Forelimb muscle (tissue), 1 donor: ENCODE measurements around the gene IRF2. TPM values are rescaled to one million over a fixed set of nuclear protein-coding genes. Genes with fewer than 3 reads are reported as not detected.

Experiments used
- DNase-seq: peaks from one replicate; pipeline ENCODE4 v3.0.0-alpha.2; 2013; ENCODE audit warnings: low read depth
- polyA plus RNA-seq: library from polyadenylated mRNA; unstranded; fragments of 120-200 nt; gene quantifications from one replicate; pipeline ENCODE4 v1.2.1, GENCODE V29; 2013; ENCODE audit not compliant: insufficient read length

Gene IRF2
- polyA plus RNA-seq, 1 donor, result 17.3 TPM

- no peak for DNase-seq
Measured at GRCh38 chr4:184409911-184410692, 64.2 kb downstream of the IRF2 start.

- DNase-seq, result no peak
Measured at GRCh38 chr4:184409502-184409901, 64.8 kb downstream of the IRF2 start.

GRCh38 chr4:184408684-184409081 is 65.7 kb downstream of the IRF2 start:
- DNase-seq, result no peak

DNA sequence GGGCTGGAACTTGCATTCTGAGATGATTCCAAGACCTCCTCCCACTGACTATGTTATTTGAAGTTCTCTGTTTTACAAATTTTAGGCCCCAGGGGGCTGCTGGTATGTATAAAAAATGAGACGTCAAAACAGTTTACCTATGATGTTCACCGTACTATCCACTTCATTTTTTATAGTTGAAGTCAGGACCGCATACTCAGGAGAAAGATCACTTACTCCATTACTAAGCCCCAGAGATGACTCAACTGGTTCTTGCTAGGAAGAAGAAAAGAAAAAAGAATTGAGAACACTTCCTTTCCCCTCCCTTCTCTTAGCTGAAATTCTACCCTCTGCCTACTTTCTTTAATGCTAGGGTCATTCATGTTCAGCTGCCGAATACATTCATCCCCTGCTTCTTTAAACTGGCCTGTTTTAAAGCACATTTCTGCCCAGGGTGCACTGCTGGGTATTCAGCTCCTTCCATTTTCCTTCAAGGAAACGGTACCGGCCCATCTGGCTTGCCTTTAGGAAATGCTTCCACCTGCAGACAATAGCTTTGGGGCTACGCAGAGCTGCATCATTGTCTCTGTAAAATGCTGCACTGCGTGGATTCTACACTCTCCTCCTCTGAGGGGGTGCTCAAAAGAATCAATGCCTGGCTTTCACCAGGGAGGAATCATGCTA is 66.2 kb downstream of the IRF2 start:
- DNase-seq, result no peak

DNA sequence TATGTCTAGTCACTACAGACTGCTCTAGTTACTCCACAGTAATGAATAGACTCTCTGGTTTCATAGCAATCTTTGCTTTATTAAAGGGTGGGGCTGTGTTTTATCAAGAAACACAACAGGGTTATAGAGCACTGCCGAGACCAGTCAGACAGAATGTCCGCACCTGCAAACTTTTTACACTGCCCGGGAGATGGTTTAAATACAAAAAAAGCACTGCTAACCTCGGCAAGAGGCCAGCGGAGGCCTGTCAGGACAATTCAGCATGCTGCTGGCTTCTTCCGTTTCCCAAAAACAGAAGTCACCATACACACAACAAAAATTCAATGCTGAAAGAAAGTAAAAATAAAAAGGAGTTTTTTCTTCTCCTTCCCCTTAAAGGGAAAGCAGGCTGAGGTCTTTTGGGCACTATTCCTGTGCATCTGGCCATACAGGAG is 67.4 kb downstream of the IRF2 start:
- no peak for DNase-seq

- DNase-seq, result no peak
Measured at GRCh38 chr4:184404047-184404446, 70.3 kb downstream of the IRF2 start.

- DNase-seq, result no peak
Measured at GRCh38 chr4:184403384-184403781, 71.0 kb downstream of the IRF2 start.

GRCh38 chr4:184402740-184403383 is 71.5 kb downstream of the IRF2 start:
- no peak for DNase-seq

GRCh38 chr4:184402239-184402638 is 72.1 kb downstream of the IRF2 start:
- no peak for DNase-seq

DNA sequence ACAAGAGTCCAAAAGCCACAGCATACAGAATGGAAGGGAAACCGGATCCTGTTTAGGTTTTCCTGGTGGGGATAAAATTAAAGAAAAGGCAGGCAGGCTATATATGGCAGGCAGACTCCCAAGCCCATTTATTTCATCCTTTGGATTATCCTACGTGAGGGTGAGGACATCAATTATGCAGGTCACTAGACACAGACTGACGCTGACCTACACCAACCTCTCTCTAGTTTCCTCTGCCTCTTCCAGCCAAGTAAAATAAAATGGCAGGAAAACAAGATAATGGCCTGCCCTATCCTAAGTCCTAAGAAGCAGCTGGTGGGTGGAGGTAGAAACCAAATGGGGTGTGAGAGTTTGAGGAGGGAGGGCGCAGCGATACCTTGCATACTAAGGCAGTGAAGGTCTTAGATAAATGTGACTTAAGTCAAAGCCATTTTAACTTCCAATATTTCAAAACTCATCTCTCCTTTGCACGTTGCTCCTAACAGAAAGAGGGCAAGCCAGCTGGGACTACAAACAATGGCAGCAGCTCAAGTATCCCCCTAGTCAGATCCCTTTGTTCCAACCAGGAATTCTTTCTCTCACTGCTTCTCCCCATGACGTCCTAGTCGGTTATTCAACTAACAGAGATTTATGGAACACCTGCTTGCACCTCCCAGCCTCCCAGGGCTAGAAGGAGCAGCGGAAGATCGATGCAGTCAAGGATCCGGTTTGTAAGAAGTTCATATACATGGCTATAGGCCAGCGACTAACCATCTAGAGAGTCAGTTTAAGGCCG is 72.8 kb downstream of the IRF2 start:
- no peak for DNase-seq

DNA sequence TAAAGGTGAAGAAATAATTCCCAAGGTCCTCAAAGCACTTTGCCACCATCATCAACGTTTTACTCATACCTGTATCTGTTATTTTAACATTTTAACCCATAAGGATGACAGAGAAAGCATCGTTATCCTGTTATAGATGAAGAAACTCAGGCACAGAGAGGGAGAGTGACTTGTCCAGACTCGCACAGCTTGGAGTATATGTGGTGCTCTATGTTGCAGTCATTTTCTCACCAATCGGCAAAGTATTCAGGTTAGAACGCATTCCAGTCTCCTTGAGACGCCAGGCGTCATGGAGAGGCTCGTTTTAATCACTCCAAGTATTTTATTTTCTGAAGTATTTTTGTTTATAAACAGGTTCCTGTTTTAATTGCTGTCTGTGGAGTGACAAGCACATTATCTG is 73.5 kb downstream of the IRF2 start:
- DNase-seq, result no peak

GRCh38 chr4:184400375-184400870 is 73.9 kb downstream of the IRF2 start:
- DNase-seq, result no peak

DNA sequence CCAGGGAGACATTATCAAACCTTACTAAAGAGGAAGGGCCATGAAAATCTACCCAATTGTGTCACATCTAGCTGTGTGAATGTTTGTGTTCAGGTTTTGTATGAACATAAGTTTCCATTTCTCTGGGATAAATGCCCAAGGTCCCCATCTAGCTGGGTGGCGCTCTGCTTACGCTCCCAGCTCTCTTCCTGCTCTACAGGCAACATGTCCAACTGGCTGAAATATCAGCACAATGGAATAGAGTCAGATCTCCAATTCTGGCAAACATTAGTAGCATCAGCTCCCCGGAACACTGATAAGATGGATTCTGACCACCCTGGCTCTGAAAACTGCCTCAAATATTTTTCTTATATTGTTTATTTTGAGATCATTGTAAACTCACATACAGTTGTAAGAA is 74.8 kb downstream of the IRF2 start:
- no peak for DNase-seq

- no peak for DNase-seq
Measured at GRCh38 chr4:184398741-184399511, 75.4 kb downstream of the IRF2 start.

- DNase-seq, result no peak
Measured at GRCh38 chr4:184397516-184398163, 76.7 kb downstream of the IRF2 start.

- DNase-seq, result no peak
Measured at GRCh38 chr4:184396570-184397515, 77.5 kb downstream of the IRF2 start.

DNA sequence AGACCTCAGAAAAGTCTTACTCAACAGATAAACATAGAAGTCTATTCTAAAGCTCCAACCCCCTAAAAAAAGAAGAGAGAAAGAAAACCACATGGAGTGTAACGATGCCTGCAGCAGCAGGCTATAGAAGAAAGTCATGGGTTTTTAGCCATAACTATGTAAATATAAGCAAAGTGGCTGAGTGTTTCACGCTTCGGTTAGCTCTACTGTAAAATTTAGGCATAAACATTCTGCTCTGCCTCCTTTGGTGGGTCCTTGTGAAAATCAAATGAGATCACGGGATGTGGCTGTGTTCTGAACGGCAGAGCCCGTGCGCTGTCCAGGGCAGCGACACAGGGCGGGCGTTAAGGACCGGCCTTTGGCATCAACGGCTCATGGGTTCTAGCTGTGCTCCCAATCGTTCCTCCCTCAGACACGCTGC is 78.4 kb downstream of the IRF2 start:
- DNase-seq, result no peak

GRCh38 chr4:184395451-184395917 is 78.9 kb downstream of the IRF2 start:
- no peak for DNase-seq
